Mesothelial cell of epicardium (in vitro differentiated cells): ENCODE results near the gene GDF11. TPM values are rescaled to one million over a fixed set of nuclear protein-coding genes. Genes with fewer than 3 reads are reported as not detected.

Experiments
- DNase-seq, 2 experiments: peaks; one replicate each; pipeline ENCODE4 v3.0.0; 2021; ENCODE audit warnings: low spot score in 2 of 2; ENCODE audit not compliant: unreplicated experiment in 2 of 2
- H3K27ac Mint-ChIP-seq: 2 replicates; pipeline ENCODE4 v1.8.0; 2021; ENCODE audit warnings: mixed read lengths
- H3K27me3 Mint-ChIP-seq: 2 replicates; pipeline ENCODE4 v1.8.0; 2021; ENCODE audit warnings: low read depth, mixed read lengths
- H3K36me3 Mint-ChIP-seq: 2 replicates; pipeline ENCODE4 v1.8.0; 2021; ENCODE audit warnings: mixed read lengths
- H3K4me1 Mint-ChIP-seq: 2 replicates; pipeline ENCODE4 v1.8.0; 2021; ENCODE audit warnings: mixed read lengths
- H3K4me3 Mint-ChIP-seq: 2 replicates; pipeline ENCODE4 v1.8.0; 2021; ENCODE audit warnings: mild to moderate bottlenecking, moderate library complexity, mixed read lengths
- H3K9me3 Mint-ChIP-seq: 2 replicates; pipeline ENCODE4 v1.8.0; 2021; ENCODE audit warnings: mixed read lengths
- total RNA-seq: library from RNA; stranded (reverse); gene quantifications from 3 replicates; pipeline ENCODE4 v1.2.1, GENCODE V29; 2021
- TF ChIP-seq, protein P1 (sequence below): fragments of 200-600 bp; sonication (generic); IDR thresholded peaks from one replicate; pipeline ENCODE4 v1.5.0; 2021; ENCODE audit warnings: antibody characterized with exemption; ENCODE audit not compliant: unreplicated experiment

GDF11 gene
- total RNA-seq, 1 donor from 2014 or later = 18.1 TPM

DNA sequence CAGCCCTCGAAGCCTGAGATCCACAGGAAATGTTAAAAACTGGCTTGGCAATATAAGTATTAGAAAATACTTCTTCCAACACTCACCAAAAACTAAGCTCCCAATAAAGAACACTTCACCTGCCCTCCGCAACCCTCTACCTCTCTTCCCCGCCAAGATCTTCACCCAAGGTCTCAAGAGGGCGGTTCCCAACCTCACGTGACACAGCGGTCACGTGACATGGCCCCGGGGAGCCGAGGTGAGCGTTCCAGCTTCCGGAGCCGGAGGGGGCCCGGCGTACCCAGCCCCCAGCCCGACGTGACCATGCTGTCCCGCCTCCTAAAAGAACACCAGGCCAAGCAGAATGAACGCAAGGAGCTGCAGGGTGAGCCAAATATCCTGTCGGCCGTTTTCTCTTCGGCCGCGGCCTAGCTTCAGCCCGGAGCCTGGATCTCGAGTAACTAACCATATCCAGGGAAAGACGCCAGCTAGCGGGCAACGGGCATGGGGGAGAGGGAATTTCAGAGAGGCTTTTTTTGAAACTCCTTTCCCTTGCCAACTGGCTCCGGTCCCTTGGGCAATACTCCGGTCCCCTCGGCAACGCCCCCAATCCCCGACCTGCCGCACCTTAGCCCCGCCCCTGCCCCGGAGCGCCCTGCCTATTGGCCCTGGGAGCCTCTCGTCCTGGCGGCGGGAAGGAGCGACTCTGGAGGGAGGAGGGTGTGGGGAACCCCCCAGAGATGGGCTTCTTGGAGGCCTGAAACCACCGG, 26.9 kb upstream of the GDF11 start, which contains the start of gene BLOC1S1:
Gene BLOC1S1, plus strand, starts transcription at position 214 of the 749 bp plus-strand sequence. Its CDS starts 6 bp downstream, at position 220.
- DNase-seq = peak; percentile 85 to 92
- H3K27ac Mint-ChIP-seq = peak within 1 kb of the TSS; percentile 98
- H3K36me3 Mint-ChIP-seq = no peaks in the 10 kb centered on the region
- H3K27me3 Mint-ChIP-seq = peaks cover 26% of the 10 kb centered on the region
- H3K4me1 Mint-ChIP-seq = peaks cover 34% of the 10 kb centered on the region
- no peaks in the 10 kb centered on the region for H3K9me3 Mint-ChIP-seq
- peak within 1 kb of the TSS; percentile 93 for H3K4me3 Mint-ChIP-seq
- TF ChIP-seq, protein P1, sequence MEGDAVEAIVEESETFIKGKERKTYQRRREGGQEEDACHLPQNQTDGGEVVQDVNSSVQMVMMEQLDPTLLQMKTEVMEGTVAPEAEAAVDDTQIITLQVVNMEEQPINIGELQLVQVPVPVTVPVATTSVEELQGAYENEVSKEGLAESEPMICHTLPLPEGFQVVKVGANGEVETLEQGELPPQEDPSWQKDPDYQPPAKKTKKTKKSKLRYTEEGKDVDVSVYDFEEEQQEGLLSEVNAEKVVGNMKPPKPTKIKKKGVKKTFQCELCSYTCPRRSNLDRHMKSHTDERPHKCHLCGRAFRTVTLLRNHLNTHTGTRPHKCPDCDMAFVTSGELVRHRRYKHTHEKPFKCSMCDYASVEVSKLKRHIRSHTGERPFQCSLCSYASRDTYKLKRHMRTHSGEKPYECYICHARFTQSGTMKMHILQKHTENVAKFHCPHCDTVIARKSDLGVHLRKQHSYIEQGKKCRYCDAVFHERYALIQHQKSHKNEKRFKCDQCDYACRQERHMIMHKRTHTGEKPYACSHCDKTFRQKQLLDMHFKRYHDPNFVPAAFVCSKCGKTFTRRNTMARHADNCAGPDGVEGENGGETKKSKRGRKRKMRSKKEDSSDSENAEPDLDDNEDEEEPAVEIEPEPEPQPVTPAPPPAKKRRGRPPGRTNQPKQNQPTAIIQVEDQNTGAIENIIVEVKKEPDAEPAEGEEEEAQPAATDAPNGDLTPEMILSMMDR = no peak

- TF ChIP-seq, protein P1 = no peak
- H3K4me3 Mint-ChIP-seq = peak overlapping the region; percentile 93
- H3K27ac Mint-ChIP-seq = peak overlapping the region; percentile 98
- peaks cover 34% of the 10 kb centered on the region for H3K4me1 Mint-ChIP-seq
- peaks cover 24% of the 10 kb centered on the region for H3K27me3 Mint-ChIP-seq
- H3K9me3 Mint-ChIP-seq = no peaks in the 10 kb centered on the region
- H3K36me3 Mint-ChIP-seq = no peaks in the 10 kb centered on the region
- no peak for DNase-seq
Observed at GRCh38 chr12:55716582-55716957, 26.4 kb upstream of the GDF11 start.

GRCh38 chr12:55717011-55718007, 25.6 kb upstream of the GDF11 start:
- H3K4me1 Mint-ChIP-seq = peaks cover 34% of the 10 kb centered on the region
- peak overlapping the region; percentile 68 for H3K27ac Mint-ChIP-seq
- no peaks in the 10 kb centered on the region for H3K9me3 Mint-ChIP-seq
- no peaks in the 10 kb centered on the region for H3K36me3 Mint-ChIP-seq
- DNase-seq = no peak
- TF ChIP-seq, protein P1 = no peak
- H3K4me3 Mint-ChIP-seq = peak overlapping the region; percentile 93
- peaks cover 17% of the 10 kb centered on the region for H3K27me3 Mint-ChIP-seq

DNA sequence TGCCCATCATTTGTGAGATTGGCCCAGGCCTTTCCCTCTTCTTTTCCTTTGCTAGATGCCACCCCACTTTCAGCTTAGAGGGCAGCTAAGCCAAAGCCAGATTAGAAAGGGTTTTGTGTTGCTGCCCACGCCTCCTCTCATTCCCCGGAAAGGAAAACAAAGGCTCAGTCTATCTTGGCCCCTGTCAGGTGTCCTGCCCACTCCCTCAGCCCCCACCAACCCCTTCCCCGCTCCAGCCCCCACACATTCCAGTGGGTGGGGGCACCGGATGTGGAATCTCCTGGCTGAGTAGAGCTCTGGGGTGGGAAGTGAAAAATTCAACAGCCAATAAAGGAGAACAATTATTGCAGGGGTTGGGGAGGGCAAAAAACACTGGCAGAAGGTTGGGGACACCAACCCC, 24.9 kb upstream of the GDF11 start:
- Mint-ChIP-seq H3K27me3 (peaks cover 11% of the 10 kb centered on the region), H3K27ac (peak overlapping the region; percentile 68), H3K4me1 (peaks cover 34% of the 10 kb centered on the region), H3K9me3 (no peaks in the 10 kb centered on the region), H3K36me3 (no peaks in the 10 kb centered on the region), H3K4me3 (peak overlapping the region; percentile 93)
- DNase-seq = no peak
- TF ChIP-seq, protein P1 = no peak

- H3K4me3 Mint-ChIP-seq = no peak overlapping the region
- no peak for DNase-seq
- no peaks in the 10 kb centered on the region for H3K36me3 Mint-ChIP-seq
- H3K4me1 Mint-ChIP-seq = peaks cover 34% of the 10 kb centered on the region
- H3K27me3 Mint-ChIP-seq = peaks cover 5% of the 10 kb centered on the region
- H3K27ac Mint-ChIP-seq = no peak overlapping the region
- TF ChIP-seq, protein P1 = no peak
- H3K9me3 Mint-ChIP-seq = no peaks in the 10 kb centered on the region
Observed at GRCh38 chr12:55718624-55719275, 24.2 kb upstream of the GDF11 start.
